ENCODE results near the gene SYT8.

GRCh38 chr11:1879342-1879940 lies 44.7 kb downstream of the SYT8 start:
- TF ChIP-seq POLR2AphosphoS5 (IDR thresholded peaks at IDR 0.05) (no peak), POLR2A (IDR thresholded peaks at IDR 0.05) (no peak), CTCF (IDR thresholded peaks at IDR 0.05) (no peak)

Measured in breast epithelium (tissue), 3 donors.